ENCODE data around the gene MCF2L2.

MCF2L2 gene

DNA sequence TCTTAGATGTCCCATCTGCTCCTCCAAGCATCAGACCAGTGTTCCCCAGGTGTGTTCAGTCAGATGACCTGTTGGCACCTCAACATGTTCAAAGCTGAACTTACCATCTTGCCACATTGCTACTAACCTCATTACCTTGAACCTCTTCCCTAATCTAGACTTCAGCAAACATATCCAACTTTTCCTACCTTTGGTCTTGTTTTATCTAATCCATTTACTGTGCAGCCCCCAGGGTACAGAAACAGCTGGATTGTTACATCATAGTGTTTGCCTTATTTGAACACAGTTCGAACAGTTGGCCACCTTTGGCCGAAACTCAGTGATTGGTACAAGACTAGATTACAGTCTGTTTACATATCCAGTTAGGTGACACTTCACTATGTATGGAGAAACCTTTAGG, 36.1 kb upstream of the MCF2L2 start:
- Histone ChIP-seq H3K27me3 (ENCODE audit: insufficient read depth, low read length) (no peaks in the 10 kb centered on the region), H3K4me3 (ENCODE audit: low read depth, low read length) (no peak overlapping the region), H3K27ac (ENCODE audit: low read depth, low read length) (no peak overlapping the region), H2AFZ (ENCODE audit: low read length, unreplicated experiment) (no peak overlapping the region), H3K4me1 (ENCODE audit: control insufficient read depth, insufficient read depth, low read length, unreplicated experiment) (no peaks in the 10 kb centered on the region), H3K36me3 (ENCODE audit: insufficient read depth, low read length) (no peaks in the 10 kb centered on the region), H3K79me2 (ENCODE audit: control insufficient read depth, insufficient read depth, low read length, unreplicated experiment) (no peaks in the 10 kb centered on the region)

DNA sequence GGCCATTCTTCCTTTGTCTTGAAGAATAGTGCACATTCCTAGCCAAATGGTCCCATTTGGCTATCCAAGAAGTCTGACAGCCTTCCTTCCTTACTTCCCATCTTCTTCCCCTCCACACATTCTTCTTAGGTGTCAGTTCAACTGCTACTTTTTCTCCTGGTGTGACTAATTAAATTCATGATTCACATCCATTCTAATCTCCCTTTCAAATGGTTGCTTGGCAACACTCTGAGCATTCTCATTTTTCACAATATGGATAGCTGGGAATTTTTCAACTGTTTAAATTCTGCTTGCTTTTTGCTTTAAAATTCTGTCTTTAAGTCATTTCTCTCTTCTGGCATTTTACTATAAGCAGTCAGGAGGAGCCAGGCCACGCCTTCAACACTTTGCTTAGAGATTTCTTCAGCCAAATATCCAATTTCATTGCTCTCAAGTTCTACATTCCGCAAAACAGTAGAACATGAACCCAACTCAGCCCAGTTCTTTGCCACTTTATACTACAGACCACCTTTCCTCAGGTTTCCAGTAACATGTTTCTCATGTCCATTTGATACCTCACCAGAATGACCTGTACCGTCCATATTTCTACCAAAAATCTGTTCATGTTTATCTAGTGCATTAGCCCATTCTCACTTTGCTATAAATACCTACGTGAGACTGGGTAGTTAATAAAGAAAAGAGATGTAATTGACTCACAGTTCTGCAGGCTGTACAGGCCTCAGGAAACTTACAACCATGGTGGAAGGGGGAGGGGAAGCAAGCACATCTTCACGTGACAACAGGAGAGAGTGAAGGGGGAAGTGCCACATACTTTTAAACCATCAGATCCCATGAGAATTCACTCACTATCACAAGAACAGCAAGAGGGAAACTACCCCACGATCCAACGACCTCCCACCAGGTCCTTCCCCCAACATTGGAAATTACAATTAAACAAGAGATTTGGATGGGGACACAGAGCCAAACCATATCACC, 31.9 kb upstream of the MCF2L2 start:
- Histone ChIP-seq H3K27ac (ENCODE audit: low read depth, low read length) (no peak overlapping the region), H3K27me3 (ENCODE audit: insufficient read depth, low read length) (no peaks in the 10 kb centered on the region), H3K4me1 (ENCODE audit: control insufficient read depth, insufficient read depth, low read length, unreplicated experiment) (no peaks in the 10 kb centered on the region), H3K4me3 (ENCODE audit: low read depth, low read length) (no peak overlapping the region), H3K36me3 (ENCODE audit: insufficient read depth, low read length) (no peaks in the 10 kb centered on the region), H2AFZ (ENCODE audit: low read length, unreplicated experiment) (no peak overlapping the region), H3K79me2 (ENCODE audit: control insufficient read depth, insufficient read depth, low read length, unreplicated experiment) (no peaks in the 10 kb centered on the region)

DNA sequence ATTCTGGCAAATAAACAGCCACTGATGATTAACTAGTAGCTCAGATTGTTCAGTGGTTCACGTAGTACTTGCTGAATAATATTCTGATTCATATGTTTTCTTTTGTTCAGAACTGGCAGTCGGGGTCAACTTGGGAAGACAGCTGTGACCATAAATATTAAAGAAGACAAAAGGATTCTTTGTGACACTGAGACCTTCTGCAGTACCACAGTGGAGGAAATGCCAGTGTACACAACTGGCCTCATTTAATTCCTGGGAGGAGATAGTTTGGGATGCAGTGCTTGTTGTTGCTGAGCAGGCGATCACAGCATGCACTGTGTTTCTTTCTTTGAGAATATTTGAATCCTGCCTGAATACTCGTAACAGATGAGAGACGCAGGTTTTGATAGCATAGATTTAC, 26.7 kb upstream of the MCF2L2 start:
- peaks cover 8% of the 10 kb centered on the region for H3K4me1 ChIP-seq (ENCODE audit: control insufficient read depth, insufficient read depth, low read length, unreplicated experiment)
- H2AFZ ChIP-seq (ENCODE audit: low read length, unreplicated experiment) = no peak overlapping the region
- peaks cover 1% of the 10 kb centered on the region for H3K79me2 ChIP-seq (ENCODE audit: control insufficient read depth, insufficient read depth, low read length, unreplicated experiment)
- peaks cover 5% of the 10 kb centered on the region; the same call in 1 of the 2 replicates for H3K36me3 ChIP-seq (ENCODE audit: insufficient read depth, low read length)
- H3K27me3 ChIP-seq (ENCODE audit: insufficient read depth, low read length) = no peaks in the 10 kb centered on the region
- peak overlapping the region; percentile 55 for H3K27ac ChIP-seq (ENCODE audit: low read depth, low read length)
- peak overlapping the region; percentile 26; the same call in 1 of the 2 replicates for H3K4me3 ChIP-seq (ENCODE audit: low read depth, low read length)

DNA sequence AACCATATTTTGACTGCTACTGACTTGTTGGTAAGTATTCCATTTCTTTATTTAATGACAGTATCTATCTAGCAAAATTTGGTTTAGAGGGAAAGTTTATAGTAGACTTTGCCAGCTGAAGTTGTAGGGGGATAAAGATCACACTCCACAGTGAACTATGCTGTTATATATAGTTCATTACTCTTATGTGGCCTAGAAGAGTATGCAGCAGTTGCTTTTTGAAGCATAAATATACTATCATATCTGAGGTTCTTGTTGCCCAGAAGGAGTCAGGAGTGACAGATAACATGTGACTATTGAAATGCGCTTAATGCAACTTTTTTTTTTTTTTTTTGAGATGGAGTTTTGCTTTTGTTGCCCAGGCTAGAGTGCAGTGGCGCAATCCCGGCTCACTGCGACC, 25.6 kb upstream of the MCF2L2 start:
- peaks cover 5% of the 10 kb centered on the region; the same call in 1 of the 2 replicates for H3K36me3 ChIP-seq (ENCODE audit: insufficient read depth, low read length)
- no peak overlapping the region for H3K27ac ChIP-seq (ENCODE audit: low read depth, low read length)

DNA sequence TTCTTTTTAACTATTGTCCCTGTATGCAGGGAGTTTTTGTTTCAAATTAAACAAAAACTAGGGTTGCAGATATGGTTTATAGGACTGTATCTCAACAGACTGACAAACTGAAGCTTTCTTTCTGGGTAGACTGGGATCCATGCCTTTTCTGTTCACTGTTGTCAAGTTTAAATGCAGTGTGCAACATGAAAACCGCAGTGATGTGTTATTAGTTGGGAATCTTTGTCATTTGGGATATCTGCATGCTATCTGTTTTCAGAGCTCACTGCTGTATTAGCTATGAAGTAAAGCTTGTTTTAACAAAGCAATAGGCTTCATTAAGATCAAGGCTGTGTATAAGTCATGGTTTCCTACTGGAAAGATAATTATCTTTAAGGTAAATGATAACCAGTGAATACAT, 21.4 kb upstream of the MCF2L2 start:
- no peak overlapping the region for H2AFZ ChIP-seq (ENCODE audit: low read length, unreplicated experiment)
- peaks cover 14% of the 10 kb centered on the region for H3K79me2 ChIP-seq (ENCODE audit: control insufficient read depth, insufficient read depth, low read length, unreplicated experiment)
- H3K27me3 ChIP-seq (ENCODE audit: insufficient read depth, low read length) = no peaks in the 10 kb centered on the region
- 0 out of 2 replicates have a peak overlapping the region, but pooled peaks have one; percentile 4 for H3K4me3 ChIP-seq (ENCODE audit: low read depth, low read length)
- no peak overlapping the region for H3K27ac ChIP-seq (ENCODE audit: low read depth, low read length)
- peaks cover 5% of the 10 kb centered on the region; the same call in 1 of the 2 replicates for H3K36me3 ChIP-seq (ENCODE audit: insufficient read depth, low read length)
- peaks cover 13% of the 10 kb centered on the region for H3K4me1 ChIP-seq (ENCODE audit: control insufficient read depth, insufficient read depth, low read length, unreplicated experiment)

More for the DNA sequence above, 25.6 kb upstream of the MCF2L2 start:
- H3K4me3 ChIP-seq (ENCODE audit: low read depth, low read length) = no peak overlapping the region
- no peak overlapping the region for H2AFZ ChIP-seq (ENCODE audit: low read length, unreplicated experiment)
- peaks cover 6% of the 10 kb centered on the region for H3K79me2 ChIP-seq (ENCODE audit: control insufficient read depth, insufficient read depth, low read length, unreplicated experiment)
- peaks cover 11% of the 10 kb centered on the region for H3K4me1 ChIP-seq (ENCODE audit: control insufficient read depth, insufficient read depth, low read length, unreplicated experiment)
- H3K27me3 ChIP-seq (ENCODE audit: insufficient read depth, low read length) = no peaks in the 10 kb centered on the region

DNA sequence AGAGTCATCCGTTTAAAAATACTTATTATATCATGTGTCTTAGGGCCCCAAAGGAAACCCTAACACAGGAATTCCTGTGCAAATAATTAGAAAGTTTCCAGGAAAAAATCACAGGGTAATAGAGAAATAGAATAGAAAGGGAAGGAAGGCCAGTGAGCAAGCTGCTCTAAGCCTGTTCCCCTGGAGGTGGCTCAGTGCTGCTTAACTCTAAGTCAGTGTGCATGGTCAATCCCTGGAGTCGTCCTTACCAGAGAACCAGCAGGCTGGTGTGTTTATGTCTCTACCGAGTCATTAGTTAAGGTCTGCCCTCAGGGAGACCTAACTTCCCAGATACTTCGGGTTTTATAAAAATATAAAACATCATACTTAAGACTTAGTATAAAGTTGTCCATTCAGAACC, 21.0 kb upstream of the MCF2L2 start:
- peaks cover 5% of the 10 kb centered on the region; the same call in 1 of the 2 replicates for H3K36me3 ChIP-seq (ENCODE audit: insufficient read depth, low read length)
- no peaks in the 10 kb centered on the region for H3K27me3 ChIP-seq (ENCODE audit: insufficient read depth, low read length)
- H3K79me2 ChIP-seq (ENCODE audit: control insufficient read depth, insufficient read depth, low read length, unreplicated experiment) = peaks cover 14% of the 10 kb centered on the region
- peak overlapping the region; percentile 4; the same call in 1 of the 2 replicates for H3K4me3 ChIP-seq (ENCODE audit: low read depth, low read length)
- peaks cover 10% of the 10 kb centered on the region for H3K4me1 ChIP-seq (ENCODE audit: control insufficient read depth, insufficient read depth, low read length, unreplicated experiment)
- H3K27ac ChIP-seq (ENCODE audit: low read depth, low read length) = no peak overlapping the region
- no peak overlapping the region for H2AFZ ChIP-seq (ENCODE audit: low read length, unreplicated experiment)

DNA sequence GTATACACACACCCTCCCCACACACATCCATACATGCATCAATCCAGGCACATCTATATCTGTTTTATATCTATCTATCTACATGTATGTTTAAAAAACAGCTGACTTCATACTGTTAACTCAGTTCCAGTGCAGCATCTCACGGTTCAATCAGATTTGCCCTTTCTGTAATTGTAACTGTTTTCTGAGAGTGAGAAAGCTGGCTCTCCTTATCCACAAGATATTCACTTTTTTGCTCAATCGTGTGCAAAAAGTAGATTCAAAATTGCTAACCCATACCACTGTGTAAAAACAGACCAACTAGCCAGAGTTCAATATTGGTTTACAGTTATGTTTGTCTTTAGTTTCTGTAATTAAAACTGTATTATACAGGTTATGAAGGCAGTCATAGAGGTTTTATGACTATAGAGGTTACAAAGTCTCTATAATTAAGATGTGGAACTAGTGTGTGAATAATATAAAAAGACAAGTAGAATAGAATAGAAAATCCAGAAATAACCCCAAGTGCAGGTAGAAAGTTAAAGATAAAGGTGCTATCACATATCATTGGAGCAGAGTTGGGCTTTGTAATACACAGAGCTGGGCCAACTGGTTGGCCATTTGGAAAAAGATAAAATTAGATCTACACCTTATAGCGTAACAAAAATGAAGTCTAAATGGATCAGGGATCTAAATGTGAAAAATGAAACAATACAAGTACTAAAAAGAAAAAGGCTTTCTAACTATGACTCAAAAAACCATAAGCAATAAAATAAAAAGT, 20.1 kb upstream of the MCF2L2 start:
- Histone ChIP-seq H3K4me3 (ENCODE audit: low read depth, low read length) (peak overlapping the region; percentile 91), H3K36me3 (ENCODE audit: insufficient read depth, low read length) (no peaks in the 10 kb centered on the region), H3K4me1 (ENCODE audit: control insufficient read depth, insufficient read depth, low read length, unreplicated experiment) (peaks cover 10% of the 10 kb centered on the region), H2AFZ (ENCODE audit: low read length, unreplicated experiment) (peak overlapping the region; percentile 99), H3K79me2 (ENCODE audit: control insufficient read depth, insufficient read depth, low read length, unreplicated experiment) (peaks cover 14% of the 10 kb centered on the region), H3K27ac (ENCODE audit: low read depth, low read length) (no peak overlapping the region), H3K27me3 (ENCODE audit: insufficient read depth, low read length) (no peaks in the 10 kb centered on the region)

DNA sequence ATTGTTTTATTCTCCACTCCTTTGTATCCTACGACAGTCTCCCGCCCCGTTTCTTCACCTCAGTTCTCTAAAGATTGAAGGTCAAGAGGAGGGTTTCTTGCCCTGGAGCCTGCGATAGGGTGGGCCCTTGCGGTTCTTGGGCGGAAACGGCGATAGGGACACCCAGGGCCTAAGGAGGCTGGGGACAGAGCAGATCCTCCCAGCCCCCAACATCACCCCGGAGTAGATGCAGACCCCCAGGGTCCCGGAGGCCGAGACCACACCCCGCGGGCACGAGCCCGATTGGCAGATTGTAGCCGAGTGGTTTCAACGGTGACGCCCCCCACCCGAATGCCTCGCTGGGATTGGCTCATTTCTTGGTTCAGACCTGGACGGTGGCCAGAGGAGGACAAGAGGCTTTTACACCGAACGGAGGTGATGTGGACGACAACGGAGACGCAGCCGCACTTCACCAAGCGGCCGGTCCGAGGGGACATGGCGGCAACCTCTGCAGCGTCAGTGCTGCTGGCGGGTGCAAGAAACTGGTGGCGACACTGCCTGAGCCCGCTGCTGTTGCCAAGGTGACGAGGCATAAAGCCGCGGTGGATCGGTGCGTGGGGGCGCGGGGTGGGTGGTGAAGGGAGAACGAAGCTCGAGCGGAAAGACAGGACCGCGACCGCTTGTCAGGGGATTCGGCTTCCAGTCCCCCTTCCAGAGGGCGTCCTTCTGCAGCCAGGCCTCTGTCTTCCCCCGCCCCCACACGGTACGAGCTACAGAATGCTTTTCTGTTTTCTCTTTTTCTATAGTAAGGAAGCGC, 19.0 kb upstream of the MCF2L2 start:
- H3K27me3 ChIP-seq (ENCODE audit: insufficient read depth, low read length) = no peaks in the 10 kb centered on the region
- peak overlapping the region; percentile 91 for H3K4me3 ChIP-seq (ENCODE audit: low read depth, low read length)
- no peaks in the 10 kb centered on the region for H3K36me3 ChIP-seq (ENCODE audit: insufficient read depth, low read length)
- no peak overlapping the region for H3K27ac ChIP-seq (ENCODE audit: low read depth, low read length)
- H3K4me1 ChIP-seq (ENCODE audit: control insufficient read depth, insufficient read depth, low read length, unreplicated experiment) = peaks cover 10% of the 10 kb centered on the region
- H3K79me2 ChIP-seq (ENCODE audit: control insufficient read depth, insufficient read depth, low read length, unreplicated experiment) = peaks cover 14% of the 10 kb centered on the region
- peak overlapping the region; percentile 99 for H2AFZ ChIP-seq (ENCODE audit: low read length, unreplicated experiment)

DNA sequence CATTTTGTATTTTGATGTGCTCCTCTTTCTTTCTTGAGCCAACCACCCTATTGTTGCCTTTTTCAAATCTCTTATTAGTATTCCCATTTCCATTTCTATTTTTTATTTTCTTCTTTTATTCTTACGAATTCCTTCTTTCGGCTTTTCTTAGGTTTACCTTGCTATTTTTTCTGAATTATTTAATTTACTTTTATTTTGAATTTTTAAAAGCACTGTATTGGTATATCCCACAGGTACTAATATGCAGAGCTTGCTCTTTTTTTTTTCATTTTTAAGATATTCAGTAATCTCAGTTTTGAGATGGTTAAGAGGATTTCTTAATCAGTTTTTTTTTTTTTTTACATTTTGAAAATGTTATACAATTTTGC, 18.4 kb upstream of the MCF2L2 start:
- peak overlapping the region; percentile 91 for H3K4me3 ChIP-seq (ENCODE audit: low read depth, low read length)
- no peaks in the 10 kb centered on the region for H3K27me3 ChIP-seq (ENCODE audit: insufficient read depth, low read length)
- H3K79me2 ChIP-seq (ENCODE audit: control insufficient read depth, insufficient read depth, low read length, unreplicated experiment) = peaks cover 14% of the 10 kb centered on the region
- no peaks in the 10 kb centered on the region for H3K36me3 ChIP-seq (ENCODE audit: insufficient read depth, low read length)
- H3K27ac ChIP-seq (ENCODE audit: low read depth, low read length) = no peak overlapping the region
- no peak overlapping the region for H2AFZ ChIP-seq (ENCODE audit: low read length, unreplicated experiment)
- peaks cover 10% of the 10 kb centered on the region for H3K4me1 ChIP-seq (ENCODE audit: control insufficient read depth, insufficient read depth, low read length, unreplicated experiment)

DNA sequence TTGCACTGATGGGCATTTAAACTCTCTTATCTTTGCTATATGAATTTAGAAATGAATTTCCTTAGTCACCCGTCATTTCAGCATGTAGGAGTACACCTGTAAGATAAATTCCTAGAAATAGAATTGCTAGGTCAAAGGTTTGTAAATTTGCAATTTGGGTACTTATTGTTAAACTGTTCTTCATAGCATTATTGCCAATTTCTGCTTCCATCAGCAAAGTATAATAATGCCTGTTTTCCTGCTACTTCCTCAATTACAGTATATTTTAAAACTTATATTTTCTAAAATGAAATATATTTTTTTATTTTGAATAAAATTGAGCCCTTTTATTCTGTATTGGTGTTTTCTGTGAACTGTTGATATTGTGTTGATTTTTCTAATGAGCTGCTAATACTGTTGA, 16.3 kb upstream of the MCF2L2 start:
- Histone ChIP-seq H3K27me3 (ENCODE audit: insufficient read depth, low read length) (no peaks in the 10 kb centered on the region), H3K4me1 (ENCODE audit: control insufficient read depth, insufficient read depth, low read length, unreplicated experiment) (peaks cover 10% of the 10 kb centered on the region), H3K79me2 (ENCODE audit: control insufficient read depth, insufficient read depth, low read length, unreplicated experiment) (peaks cover 9% of the 10 kb centered on the region), H3K36me3 (ENCODE audit: insufficient read depth, low read length) (no peaks in the 10 kb centered on the region), H2AFZ (ENCODE audit: low read length, unreplicated experiment) (no peak overlapping the region), H3K4me3 (ENCODE audit: low read depth, low read length) (no peak overlapping the region), H3K27ac (ENCODE audit: low read depth, low read length) (no peak overlapping the region)

Data from ACC112 (cell line).